ENCODE measurements around the gene SERPINC1.
A peak's percentile ranks its signal among the peaks of the same experiment; 100 is the strongest.
"Not testable (repeated sequence)": the region's sequence is repeated elsewhere in the genome, so short reads cannot be mapped to it uniquely, and the experiment has no call there.

The SERPINC1 gene

GRCh38 chr1:173917149-173917548 is at the start of gene SERPINC1:
Gene SERPINC1, minus strand, starts transcription at chr1:173917327. Its CDS starts 68 bp downstream, at chr1:173917259.
- DNase-seq: no peak

DNA sequence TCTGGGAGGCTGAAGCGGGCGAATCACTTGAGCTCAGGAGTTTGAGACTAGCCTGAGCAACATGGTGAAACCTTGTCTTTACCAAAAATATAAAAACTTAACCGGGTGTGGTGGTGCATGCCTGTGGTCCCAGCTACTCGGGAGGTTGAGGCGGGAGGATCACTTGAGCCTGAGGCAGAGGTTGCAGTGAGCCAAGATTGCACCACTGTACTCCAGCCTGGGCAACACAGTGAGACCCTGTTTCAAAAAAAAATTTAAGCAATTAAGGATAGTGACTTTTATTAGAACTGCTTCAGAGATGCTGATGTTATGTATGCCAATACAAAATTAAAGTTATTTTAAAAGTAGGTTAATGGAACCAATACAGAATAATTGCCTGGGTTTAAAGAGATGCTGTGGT is 48.8 kb upstream of the SERPINC1 start:
- DNase-seq: not testable (repeated sequence)

DNA sequence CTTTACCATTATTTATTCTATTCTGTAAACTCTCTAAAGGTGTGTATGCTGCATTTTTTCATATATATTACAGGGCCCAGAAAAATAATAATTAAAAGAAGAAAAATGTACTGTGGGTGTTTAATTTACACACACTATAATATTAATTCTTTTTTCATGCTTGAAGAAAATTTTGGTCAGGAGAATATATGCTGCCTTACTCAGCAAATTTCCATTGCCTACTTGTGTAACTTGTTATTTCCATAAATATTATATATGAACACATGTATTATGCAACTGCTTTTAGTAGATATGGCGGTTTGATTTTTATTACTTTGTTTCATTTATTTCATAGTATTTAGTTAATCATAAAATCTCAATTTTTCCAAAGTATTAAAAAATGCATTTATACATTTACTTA is 46.4 kb upstream of the SERPINC1 start:
- no peak for DNase-seq

DNA sequence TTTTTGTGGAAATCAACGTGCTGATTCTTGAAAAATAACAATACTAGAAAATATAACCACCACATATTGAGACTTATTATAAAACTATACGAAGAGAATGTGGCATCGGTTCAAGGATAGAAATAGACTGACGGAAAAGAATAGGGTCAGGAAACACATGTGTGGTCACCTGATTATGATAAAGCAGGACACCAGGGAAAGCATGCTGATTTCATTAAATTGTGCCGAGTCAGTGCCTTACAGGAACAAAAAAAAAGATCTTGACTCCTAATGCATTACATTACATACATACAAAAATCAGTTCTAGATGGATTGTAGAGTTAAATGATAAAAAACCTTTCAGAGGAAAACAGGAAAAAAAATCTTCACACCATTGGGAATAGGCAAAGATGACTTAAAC is 43.5 kb upstream of the SERPINC1 start:
- no peak for DNase-seq

DNA sequence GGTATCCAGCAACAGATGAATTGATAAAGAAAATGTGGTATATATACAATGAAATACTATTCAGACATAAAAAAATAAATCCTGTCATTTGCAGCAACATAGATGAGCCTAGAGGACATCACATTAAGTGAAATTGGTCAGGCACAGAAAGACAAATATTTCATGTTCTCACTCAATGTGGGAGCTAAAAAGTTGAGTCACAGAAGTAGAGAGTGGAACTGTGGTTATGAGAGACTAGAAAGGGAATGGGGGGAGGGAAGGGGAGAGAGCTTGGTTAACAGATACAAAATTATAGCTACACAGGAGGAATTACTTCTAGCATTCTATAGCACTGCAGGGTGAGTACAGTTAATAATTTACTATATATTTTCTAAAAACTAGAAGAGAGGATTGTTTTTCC is 37.1 kb upstream of the SERPINC1 start:
- DNase-seq: no peak

- DNase-seq: no peak
Observed at GRCh38 chr1:173948594-173948993, 31.5 kb upstream of the SERPINC1 start.

DNA sequence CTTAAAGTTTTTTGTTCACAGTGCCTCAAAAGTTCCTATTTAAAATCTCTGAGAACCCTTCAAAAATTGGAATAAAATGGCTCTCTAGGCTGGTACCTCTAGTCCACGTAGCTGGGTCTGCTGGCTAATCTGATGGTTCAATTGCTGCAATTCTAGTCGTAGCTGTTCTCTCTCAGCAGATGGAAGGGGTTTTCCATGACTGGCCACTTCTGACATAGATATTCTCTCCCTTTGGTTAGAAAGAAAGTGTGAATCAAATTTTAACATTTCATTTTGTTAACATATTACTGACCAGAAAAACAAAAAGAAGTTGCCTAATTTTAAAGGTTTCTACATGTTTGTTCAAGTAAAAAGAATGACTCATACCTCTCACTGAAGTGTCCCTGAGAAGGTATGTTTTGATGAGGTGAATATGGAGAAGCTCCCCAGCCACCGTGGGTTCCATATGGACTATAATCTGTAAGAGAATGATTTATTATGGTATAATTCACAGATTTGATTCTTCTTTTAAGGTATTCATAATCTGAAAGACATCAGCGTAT is 29.3 kb upstream of the SERPINC1 start:
- no peak for DNase-seq

GRCh38 chr1:173937062-173937461 is 19.9 kb upstream of the SERPINC1 start:
- DNase-seq: no peak

GRCh38 chr1:173934440-173934839 is 17.3 kb upstream of the SERPINC1 start:
- no peak for DNase-seq

DNA sequence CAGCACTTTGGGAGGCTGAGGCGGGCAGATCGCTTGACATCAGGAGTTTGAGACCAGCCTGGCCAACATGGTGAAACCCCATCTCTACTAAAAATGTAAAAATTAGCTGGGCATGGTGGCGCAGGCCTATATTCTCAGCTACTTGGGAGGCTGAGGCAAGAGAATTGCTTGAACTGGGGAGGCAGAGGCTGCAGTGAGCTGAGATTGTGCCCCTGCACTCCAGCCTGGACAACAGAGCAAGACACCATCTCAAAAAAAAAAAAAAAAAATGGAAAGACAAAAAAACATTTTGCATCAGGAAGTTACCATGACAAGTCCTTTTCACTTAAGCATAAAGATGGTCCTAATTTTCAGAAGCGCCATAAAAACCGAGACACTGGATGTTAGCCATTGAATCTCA is 13.4 kb upstream of the SERPINC1 start:
- DNase-seq: not testable (repeated sequence)

GRCh38 chr1:173925306-173926242 is 8.4 kb upstream of the SERPINC1 start:
- DNase-seq: no peak

DNA sequence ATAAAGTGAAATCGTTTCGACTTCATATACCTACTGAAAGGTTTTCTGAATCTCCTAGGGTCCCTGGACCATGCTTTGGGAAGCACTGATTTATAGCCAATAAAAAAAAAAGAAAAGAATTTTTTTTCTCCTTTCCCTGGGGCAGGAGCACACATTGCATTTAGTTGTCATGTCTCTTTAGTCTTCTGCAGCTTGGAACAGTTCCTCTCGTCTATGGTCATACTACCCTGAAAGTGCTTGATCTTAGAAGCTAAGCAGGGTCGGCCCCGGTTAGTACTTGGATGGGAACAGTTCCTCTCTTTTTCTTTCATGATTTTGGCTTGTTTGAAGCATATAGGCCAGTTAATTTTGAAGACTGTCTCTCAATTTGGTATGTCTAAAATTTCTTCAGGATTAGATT is 3.7 kb upstream of the SERPINC1 start:
- no peak for DNase-seq

GRCh38 chr1:173917635-173918493 is 737 bp upstream of the SERPINC1 start:
- DNase-seq: no peak

GRCh38 chr1:173916667-173917066 is 460 bp downstream of the SERPINC1 start:
- no peak for DNase-seq

DNA sequence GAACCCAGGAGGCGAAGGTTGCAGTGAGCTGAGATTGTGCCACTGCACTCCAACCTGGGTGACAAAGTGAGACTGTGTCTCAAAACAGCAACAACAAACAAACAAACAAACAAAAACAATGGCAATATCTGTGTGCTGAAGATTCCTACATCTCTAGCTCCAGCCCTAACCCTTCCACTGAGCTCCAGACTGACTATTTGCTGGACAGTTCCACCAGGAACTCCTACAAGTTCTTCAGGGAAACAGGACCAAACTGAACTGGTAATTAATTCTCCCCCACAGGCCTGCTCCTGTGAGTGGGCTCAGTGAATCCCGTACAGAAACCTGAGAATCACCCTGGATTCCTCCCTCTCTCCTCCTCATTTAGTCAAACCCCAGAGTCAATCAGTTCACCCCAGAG is 1.5 kb downstream of the SERPINC1 start:
- no peak for DNase-seq

- DNase-seq: peak; percentile 19
Observed at GRCh38 chr1:173914366-173914871, 2.7 kb downstream of the SERPINC1 start.

GRCh38 chr1:173913111-173913510 is 4.0 kb downstream of the SERPINC1 start:
- no peak for DNase-seq

DNA sequence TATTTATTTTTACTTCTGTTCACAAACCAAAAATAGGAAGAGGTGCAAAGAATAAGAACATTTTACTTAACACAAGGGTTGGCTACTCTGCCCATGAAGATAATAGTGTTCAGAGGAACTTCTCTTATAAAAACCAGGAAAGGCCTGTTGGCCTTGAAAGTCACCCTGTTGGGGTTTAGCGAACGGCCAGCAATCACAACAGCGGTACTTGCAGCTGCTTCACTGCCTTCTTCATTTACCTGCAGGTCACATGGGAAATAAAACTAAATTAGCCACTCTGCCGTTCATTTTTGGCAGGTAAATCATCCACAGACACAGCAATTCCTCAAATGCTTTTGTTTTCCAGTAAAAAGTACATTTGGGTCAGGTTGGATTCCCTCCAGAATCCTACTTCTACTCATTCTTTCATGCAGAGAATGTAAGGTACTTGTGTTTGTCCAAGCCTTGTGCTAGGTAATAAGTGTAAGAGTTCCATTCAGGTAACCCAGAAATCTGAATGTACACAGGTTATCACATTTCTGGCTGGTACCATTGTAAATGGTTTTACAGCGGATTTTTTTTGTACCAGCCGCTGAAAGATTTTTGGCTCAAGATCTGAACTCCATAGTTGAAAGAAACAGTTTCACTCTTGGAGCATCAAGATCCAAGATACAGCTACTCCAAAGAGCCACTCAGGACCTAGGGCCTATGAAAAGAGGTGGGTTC is 13.1 kb downstream of the SERPINC1 start:
- no peak for DNase-seq

DNA sequence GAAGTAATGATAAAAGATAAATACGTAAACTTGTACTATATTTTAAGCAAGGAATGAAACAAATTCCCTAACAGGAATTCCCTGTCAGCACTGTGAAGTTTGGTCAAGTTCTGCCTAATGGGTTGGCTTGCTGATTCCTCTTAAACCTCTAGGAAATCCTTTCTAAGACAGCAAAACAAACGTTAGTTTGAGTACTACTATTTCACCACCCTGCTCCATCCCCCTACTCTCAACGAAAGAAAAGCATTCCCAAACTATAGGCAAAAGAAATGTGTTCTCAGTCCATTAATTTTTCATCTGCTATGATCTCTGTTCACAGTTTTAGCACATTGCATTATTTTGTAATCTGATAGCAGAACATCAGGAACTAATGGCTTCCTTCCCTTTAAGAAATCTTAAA is 16.1 kb downstream of the SERPINC1 start:
- no peak for DNase-seq

DNA sequence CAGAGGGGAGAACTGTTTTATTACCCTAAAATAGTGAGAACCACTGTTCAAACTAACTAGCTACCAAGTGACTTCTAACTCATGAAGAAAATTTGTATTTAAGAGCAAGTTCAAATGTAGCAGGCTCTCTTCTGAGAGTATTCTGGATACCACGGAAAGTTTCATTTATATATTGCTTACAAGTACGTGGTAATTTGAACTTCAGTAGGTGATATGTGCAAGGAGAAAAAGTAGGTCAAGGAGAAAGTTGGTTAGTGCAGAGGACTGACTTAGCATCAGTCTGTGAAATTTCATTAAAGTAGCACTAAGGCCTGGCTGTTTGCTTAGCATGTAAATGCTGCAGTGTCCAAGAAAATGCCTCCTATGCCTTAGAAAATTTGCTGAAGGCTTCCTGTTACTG is 16.7 kb downstream of the SERPINC1 start:
- no peak for DNase-seq

GRCh38 chr1:173894189-173894588 is 22.9 kb downstream of the SERPINC1 start:
- no peak for DNase-seq

DNA sequence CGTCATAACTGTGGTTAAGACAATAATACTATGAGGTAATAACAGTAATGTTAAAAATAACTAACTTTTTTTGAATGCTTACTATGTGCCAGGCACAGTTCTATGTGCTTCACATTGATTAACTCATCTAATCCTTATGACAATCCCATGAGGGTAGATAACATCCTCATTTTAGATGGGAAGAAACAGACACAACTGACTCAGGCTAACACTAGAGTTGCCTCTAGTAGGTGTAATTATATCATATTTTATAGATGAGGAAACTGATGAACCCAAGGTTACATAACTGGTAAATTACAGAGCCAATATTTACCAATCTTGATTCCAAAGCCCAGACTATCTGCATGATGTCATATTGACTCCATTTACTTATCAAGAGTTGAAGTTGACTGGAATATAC is 23.5 kb downstream of the SERPINC1 start:
- DNase-seq: no peak

DNA sequence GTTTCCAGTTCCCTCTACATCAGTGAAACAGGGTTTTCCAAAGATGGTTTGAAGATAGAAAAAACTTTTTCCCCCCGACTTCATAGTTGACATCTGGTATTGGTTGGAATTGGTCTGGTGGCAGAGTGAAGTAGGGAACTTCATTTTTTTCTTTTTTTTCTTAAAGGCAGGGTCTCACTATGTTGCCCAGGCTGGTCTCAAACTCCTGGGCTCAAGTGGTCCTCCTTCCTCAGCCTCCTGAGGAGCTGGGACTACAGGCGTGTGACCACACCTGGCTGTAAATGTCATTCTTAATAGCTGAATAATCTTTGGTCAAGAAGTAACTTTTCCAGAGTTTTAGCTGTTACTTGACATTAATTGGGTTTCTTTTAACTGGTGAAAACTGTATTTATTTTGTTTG is 27.2 kb downstream of the SERPINC1 start:
- DNase-seq: no peak
